HG02678 (cell line): ENCODE results near the gene LGALS3BP.

Experiments
- ATAC-seq: cut with Tn5 transposase; IDR thresholded peaks from one replicate; pipeline ENCODE4 v1.9.1; 2021; ENCODE audit warnings: mild to moderate bottlenecking, moderate library complexity; ENCODE audit not compliant: unreplicated experiment

LGALS3BP gene

GRCh38 chr17:78999947-79000395, 20.2 kb upstream of the LGALS3BP start:
- ATAC-seq = no peak

GRCh38 chr17:78999056-78999768, 19.5 kb upstream of the LGALS3BP start:
- ATAC-seq = no peak

- no peak for ATAC-seq
These were observed 18.8 kb upstream of the LGALS3BP start for GRCh38 chr17:78998311-78999055.

- no peak for ATAC-seq
These were observed 18.2 kb upstream of the LGALS3BP start for GRCh38 chr17:78997881-78998280.

- no peak for ATAC-seq
These were observed 17.6 kb upstream of the LGALS3BP start for GRCh38 chr17:78997231-78997741.

- ATAC-seq = no peak
These were observed 17.1 kb upstream of the LGALS3BP start for GRCh38 chr17:78996781-78997201.

GRCh38 chr17:78995761-78996451, 16.2 kb upstream of the LGALS3BP start:
- ATAC-seq = no peak

- ATAC-seq = no peak
These were observed 15.5 kb upstream of the LGALS3BP start for GRCh38 chr17:78995022-78995760.

GRCh38 chr17:78993981-78994671, 14.4 kb upstream of the LGALS3BP start:
- ATAC-seq = no peak

- ATAC-seq = no peak
These were observed 13.7 kb upstream of the LGALS3BP start for GRCh38 chr17:78993241-78993956.

GRCh38 chr17:78992542-78993212, 13.0 kb upstream of the LGALS3BP start:
- no peak for ATAC-seq

GRCh38 chr17:78991906-78992532, 12.3 kb upstream of the LGALS3BP start:
- ATAC-seq = no peak

GRCh38 chr17:78991017-78991738, 11.5 kb upstream of the LGALS3BP start:
- ATAC-seq = no peak

- ATAC-seq = no peak
These were observed 10.8 kb upstream of the LGALS3BP start for GRCh38 chr17:78990349-78991016.

- ATAC-seq = no peak
These were observed 8.4 kb upstream of the LGALS3BP start for GRCh38 chr17:78988152-78988551.

GRCh38 chr17:78986649-78987328, 7.1 kb upstream of the LGALS3BP start:
- no peak for ATAC-seq
